HuH-7 (cell line): ENCODE data around the gene NACA.
"Not testable (repeated sequence)": the region's sequence is repeated elsewhere in the genome, so short reads cannot be mapped to it uniquely, and the experiment has no call there.

ENCODE experiments used
- DNase-seq: peaks from one replicate; pipeline ENCODE4 v3.0.0; 2011; ENCODE audit warnings: low spot score

The NACA gene

DNA sequence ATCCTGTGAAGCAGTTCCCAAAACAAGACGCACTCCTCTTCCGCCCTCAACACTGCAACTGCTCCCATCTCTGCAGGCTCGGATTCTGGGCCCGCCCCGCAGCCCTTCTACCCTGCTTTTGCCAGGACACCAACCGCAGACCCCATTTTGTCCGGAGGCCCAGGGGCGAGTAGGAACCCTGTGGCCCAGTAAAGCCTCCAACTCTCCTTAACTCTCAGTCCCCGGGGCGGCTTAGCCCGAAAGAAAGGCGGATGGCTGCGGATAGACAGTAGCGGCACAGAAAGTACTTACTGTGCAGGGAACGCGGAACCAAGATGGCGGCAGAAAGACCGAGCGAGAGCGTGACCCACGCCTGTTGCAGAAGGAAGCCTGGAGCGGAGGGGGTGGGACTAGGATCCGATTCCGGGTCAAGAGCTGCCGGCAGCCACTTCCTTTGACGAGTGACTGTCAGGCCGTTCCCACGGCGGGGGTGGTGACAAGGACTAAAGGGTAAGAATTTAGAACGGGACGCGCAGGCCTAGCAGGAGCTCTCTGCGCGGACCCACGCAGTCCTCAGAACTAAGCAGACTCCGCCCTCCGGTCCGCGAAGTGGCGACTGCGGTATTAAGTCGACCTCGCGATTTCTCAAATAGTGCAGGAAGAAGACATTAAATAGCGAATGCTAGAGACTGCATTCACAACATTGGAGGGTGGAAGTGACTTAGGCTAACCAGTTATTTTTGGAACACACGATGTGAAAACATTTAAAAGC, at the start of gene NACA:
Gene NACA (minus strand): TSS at position 328 of the 751 bp plus-strand sequence. CDS start 778 bp downstream, outside the sequence.
- DNase-seq = peak; percentile 94

DNA sequence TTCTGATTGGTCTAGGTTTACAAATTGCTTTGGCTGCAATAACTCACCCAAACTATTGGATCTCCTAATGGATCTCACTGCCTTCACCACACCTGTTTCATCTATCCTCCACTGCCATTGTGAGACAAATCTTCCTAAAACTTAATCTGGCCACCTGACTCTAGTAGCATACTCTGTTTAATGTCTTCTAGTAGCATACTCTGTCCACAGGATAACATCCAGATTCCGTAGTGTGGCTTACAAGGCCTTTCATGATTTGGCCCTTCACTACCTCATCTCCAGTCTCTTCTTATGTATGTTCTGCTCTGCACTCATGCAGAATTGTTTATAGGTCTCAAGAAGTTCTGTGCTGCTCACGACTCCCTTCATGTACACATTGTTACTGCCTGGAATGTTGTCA, 48.0 kb upstream of the NACA start:
- DNase-seq = no peak

DNA sequence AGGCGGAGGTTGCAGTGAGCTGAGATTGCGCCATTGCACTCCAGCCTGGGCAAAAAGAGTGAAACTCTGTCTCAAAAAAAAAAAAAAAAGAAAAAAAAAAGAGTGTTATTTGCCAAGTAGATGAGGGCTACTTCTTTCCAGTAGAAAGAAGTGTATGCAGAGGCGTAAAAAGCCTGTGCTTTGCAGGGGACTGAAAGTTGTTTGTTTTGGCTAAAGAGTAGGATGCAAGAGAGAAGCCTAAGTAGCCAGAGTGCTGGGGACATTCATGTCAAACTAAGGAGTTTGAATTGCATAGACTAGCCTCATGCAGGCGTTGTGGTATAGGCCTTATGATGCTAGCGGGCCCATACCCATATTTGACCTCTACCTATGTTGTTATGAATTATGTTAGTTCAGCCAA, 47.5 kb upstream of the NACA start:
- no peak for DNase-seq

DNA sequence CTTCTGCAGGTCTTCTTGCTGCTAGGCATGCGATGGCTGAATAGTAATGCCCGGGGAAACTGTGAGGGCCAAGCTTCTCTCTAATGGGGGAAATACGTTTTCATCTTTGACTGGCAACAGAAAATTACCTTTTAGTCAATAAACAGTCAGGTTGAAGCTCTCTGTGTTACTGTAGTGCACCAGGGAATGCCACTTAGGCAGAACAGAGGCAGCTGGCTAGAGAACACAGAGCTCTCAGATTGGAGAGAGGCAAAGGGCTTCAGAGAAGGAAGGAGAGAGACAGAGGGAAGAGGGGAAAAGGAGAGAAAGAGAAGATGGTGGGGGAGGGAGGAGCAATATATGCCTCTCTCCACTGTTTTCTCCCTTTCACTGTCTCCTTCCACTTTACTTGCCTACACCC, 44.8 kb upstream of the NACA start:
- DNase-seq = no peak

DNA sequence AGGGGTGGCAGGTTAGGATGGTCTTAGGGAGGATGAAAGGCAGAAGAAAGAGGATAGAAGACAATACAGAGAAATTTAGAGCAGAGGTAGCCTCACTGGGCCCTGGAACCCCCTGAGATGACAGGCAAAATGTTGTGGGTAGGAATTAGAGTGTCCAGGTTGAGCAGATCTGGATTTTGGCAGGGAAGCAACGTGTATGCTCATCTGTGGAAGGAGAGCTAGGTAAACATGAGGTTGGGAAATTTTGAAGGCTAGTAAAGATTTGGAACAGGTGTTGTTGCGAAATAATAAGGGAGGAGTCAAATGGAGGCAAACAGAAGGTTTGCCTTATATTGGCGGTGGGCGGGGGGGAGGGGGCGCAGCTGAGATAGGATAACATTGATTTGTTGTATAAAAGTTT, 43.3 kb upstream of the NACA start:
- no peak for DNase-seq

DNA sequence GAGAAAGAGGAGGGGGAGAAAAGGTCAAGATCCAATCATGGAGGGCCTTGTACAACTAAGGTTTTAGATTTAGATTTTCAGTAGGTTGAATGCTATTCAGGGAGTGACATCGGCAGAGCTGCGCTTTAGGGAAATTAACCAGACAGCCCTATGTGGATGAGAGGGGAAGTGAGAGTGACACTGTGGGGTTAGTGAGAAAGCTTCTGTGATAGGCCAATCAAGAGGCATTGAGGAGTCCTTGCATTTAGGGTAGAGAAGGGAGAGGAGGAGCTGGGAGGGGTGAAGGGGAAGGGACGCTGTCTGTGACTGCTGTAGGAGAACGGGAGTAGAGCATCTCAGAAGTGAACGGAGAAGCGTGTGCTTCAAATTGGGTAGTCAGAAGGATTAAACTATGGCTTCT, 41.4 kb upstream of the NACA start:
- no peak for DNase-seq

DNA sequence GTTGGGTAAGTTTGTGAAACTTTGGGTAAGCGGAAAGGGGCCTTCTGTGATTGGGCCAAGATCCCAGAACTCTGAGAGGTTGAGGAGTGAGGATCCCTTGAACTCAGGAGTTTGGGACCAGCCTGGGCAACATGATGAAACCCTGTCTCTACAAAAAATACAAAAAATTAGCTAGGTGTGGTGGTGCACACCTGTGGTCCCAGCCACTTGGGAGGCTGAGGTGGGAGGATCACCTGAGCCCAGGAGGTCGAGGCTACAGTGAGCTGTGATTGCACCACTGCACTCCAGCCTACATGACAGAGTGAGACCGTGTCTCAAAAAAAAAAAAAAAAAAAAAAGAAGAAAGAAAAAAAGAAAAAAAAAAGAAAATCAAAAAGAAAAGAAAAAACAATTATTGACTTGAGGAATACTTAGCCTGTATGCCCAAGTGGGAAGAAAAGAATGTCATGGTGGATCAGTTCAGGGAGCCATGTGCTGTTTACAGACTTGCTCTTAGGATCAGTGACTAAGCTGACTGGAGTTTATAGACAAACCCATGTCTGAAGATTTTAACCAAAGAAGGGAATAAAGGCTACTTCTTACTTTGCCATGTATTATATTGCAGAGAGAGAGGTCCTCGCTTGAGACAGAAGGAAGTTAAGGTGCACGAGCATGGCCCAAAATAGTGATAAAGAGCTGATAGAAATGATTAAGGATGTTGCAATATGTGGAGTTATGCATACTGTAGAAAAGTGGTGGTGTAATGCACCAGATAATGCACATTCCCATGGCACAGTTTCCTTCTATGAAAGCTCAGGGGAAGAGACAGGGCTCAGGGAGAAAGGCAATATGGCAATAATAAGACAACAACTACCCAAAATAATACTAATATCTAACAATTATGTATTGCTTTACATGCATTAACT, 38.9 kb upstream of the NACA start:
- DNase-seq = no peak

DNA sequence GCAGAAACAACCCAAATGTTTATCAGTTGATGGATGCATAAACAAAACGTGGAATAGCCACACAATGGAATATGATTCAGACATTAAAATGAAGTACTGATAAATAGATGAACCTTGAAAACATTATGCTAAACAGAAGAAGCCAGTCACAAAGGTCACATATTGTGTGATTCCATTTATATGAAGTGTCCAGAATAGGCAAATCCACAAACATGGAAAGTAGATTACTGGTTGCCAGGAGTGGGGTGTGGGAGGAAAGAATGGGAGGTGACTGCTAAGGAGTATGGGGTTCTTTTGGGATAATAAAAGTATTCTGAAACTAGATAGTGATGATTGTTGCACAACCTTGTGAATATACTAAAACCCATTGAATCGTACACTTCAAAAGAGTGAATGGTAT, 36.7 kb upstream of the NACA start:
- DNase-seq = no peak

DNA sequence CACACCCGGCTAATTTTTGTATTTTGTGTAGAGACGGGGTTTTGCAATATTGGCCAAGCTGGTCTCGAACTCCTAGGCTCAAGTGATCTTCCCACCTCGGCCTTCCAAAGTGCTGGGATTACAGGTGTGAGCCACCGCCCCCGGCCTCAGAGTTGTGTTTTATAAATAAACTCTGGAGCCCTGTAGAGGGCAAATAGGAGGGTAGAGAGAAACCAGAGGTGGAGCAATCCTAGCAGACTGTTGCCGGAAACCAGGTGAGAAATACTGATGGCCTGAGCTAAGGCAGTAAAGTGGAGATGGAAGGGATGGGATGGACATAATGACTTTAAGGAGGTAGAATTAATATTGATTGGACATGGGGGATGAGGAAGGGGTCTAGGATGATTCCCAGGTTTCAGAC, 35.4 kb upstream of the NACA start:
- DNase-seq = no peak

DNA sequence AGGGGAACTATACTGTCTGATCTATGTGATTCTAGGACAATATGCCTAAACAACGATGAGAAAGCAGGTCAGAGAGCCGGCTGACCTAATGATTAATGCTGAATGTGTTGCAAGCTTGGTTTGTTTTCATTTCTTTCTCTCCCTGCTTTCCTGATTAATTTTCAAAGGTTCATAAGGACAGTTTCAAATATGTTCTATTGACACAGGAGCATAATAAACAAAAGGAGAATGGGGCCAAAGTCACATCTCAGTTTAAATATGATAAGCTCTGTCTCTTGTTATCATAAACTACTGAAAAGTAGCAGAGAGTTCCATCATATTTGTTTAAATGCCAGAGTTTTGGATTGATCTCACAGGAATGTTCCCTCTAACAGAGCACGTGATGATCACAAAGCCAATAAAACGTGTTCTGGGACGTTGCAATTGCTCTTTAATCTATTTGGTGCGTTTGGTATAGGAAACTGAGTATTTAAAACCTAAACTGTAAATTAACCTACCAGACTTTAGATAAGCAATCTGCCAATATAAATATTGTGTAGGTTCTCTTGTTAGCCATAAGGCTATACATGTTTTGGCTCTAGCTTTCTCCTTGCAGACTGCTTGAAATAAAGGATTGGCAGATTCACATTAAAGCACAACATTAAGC, 34.3 kb upstream of the NACA start:
- DNase-seq = no peak

DNA sequence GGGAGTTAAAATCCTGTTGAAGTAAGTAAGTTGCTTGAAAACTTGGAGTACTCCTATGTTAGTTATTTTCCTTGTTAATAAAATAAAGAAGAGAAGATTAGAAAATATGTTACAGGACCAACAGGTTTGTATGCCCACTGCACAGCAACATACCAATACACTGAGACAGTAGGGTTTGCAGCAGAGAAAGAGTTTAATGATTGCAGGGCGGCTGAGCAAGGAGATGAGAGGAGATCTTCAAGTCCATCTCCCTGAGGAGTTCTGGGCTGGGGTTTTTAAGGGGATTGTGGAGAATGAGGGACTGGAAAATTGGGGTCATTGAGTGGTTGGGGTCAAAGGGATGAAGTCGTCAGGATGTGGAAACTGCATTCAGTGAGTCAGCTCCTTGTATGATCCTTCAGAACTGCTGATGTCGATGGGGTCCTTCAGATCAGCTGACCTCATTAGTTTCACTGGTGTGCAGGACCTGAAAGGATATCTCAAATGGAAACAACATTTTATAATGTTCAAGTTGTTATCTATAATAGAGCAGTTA, 33.7 kb upstream of the NACA start:
- DNase-seq = no peak

DNA sequence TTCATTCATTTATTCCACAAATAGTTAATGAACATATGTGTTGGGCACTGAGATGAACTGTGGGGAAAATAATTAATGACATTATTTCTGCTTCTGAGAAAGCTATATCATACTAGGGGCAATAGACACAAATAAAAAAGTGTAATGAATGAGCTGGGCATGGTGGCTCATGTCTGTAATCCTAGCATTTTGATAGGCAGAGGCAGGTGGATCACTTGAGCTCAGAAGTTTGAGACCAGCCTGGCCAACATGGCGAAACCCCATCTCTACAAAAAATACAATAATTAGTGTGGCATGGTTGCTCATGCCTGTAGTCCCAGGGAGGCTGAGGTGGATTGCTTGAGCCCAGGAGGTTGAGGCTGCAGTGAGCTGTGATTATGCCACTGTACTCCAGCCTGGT, 32.9 kb upstream of the NACA start:
- DNase-seq = not testable (repeated sequence)

DNA sequence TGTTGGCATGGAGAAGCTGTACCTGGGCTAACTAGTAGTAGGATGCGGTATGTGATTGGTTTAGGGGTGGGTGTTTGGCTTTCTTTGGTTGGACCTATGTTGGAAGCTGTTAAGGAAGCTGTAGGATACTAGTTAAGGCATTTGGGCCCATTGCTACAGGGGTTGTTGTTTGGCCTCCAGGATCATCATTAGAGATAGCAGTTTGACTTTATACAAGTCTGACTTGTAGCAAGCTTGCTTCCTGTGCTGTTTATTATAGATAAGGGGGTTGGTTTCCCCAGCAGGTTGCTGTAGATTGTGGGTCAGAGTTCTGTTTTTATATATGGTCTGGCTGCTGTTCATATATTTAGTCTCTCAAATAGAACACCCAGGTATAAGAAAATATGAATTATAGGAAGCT, 28.5 kb upstream of the NACA start:
- DNase-seq = no peak

DNA sequence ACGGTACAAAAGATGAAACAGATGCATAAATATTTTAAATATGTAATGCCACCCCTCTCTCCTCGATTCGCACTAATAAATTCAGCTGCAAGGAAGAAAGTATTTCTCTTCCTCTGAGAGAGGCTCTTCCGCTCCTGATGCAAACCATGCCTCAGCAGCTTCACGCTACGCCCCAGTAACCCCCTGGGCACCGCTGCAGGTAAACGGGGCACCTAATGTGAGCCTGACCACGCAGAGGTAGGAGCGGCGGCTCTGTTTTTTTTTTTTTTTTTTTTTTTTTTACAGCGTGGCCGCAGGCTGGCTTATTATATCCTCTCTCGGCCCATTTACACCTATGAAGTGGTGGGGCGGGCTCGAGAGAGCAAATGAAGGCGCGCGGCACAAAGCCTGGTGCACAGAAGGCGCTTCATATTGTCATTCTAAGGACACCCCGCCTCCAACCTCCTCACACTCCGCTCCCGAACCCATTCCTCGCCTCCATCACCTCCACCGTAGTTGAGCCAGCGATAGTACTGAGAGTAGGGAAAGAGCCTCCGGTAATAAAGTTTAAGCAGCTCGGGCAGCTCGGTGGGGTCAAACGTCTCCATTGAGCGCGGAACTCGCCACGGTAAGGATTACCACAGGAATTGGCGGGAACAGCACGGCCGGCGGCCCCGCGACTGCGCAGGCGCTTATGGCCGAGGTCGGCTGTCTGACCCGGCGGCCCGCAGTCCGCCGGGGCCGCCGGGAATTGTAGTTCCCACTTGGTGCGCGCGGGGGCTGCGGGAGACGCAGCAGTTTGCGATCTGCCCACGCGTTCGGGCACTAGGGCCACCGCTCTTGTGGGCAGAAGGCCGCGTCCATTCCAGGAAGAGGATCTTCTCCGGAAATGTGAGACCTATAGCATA, 26.9 kb upstream of the NACA start, which contains the start of gene PRIM1:
Gene PRIM1 (minus strand): TSS at position 612 of the 887 bp plus-strand sequence. CDS start 25 bp downstream, at position 587.
- DNase-seq = peak; percentile 88

DNA sequence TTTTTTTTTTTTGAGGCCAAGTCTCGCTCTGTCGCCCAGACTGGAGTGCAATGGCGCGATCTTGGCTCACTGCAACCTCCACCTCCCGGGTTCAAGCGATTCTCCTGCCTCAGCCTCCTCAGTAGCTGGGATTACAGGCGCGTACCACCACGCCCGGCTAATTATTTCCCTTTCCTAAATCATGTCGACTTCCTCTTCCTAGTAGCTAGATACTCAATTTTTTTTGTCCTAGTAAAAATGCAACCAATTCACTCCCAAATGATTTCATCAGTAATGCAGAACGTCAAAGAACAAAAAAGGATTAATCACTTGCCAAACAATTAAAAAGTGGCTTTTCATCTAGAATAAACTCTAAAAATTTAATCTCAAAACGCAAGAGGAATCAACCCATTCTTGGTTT, 25.5 kb upstream of the NACA start:
- DNase-seq = not testable (repeated sequence)

DNA sequence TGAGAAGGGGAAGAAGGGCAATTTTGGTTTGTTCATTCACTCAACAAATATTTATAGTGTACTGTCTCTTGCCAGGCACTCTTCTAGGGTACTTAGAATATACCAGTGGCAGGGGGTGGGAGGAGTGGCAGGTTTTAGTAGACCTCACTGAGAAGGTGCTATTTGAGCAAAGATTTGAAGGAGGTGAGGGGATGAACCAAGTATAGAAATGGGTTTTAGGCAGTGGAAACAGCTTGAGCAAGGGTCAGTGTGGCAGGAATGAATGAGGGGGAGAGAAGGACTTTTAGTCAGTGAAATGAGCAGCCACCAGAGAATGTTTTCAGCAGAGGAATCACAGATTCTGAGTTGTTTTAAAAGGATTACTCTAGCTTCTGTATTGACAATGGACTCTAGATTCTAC, 24.8 kb upstream of the NACA start:
- DNase-seq = no peak

DNA sequence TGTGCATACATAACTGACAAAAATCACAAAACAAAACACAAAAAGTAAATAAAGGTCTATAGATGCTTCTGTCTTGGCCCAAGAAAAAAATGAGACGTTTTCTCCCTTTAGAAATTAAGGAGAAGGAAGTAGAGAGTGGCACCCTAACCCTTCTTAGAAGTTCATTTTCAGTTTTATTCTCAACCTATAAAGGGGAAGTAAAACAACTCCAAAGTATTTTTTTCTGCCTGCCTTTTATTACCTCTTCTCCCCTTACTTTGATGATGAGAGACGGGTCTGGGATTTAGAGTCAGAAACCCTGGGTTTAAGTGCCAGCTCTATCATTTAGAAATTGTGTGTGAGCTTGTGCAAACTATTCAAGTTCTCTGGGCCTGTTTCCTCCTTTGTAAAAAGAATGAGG, 24.3 kb upstream of the NACA start:
- no peak for DNase-seq

DNA sequence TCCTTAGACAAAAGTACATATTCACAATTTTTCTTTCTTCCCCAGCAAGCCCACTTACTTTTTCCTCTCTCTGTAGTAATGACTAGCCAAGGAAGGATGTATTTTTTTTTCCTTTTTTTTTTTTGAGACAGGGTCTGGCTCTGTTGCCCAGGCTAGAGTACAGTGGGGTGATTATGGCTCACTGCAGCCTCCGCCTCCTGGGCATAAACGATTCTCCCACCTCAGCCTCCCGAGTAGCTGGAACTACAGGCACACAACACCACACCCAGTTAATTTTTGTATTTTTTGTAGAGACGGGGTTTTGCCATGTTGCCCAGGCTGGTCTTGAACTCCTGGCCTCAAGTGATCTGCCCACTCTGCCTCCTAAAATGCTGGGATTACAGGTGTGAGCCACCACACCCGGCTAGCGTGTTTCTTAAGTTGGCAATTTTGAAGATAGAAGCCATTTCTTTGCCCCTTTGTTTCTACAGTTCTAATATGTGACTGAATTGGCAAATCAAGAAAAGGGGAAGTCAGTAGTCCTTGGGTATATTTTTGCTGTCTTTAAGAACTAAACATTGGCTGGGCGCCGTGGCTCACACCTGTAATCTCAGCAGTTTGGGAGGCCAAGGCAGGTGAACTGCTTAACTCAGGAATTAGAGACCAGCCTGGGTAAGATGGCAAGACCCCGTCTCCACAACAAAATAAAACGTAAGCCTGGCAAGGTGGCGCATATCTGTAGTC, 3.2 kb upstream of the NACA start:
- no peak for DNase-seq

DNA sequence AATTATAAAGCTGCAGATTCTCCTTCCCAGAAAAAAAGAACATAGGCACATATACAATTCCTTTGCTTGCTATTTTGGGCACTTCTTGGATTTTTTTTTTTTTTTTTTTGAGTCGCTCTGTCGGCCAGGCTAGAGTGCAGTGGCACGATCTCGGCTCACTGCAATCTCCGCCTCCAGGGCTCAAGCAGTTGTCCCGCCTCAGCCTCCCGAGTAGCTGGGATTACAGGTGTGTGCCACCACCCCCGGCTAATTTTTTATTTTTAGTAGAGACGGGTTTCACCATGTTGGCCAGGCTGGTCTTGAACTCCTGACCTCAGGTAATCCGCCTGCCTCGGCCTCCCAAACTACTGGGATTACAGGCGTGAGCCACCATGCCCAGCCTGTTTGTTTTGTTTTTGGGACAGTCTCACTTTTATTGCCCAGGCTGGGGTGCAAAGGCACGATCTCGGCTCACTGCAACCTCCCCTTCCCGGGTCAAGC, 1.1 kb upstream of the NACA start:
- not testable (repeated sequence) for DNase-seq

DNA sequence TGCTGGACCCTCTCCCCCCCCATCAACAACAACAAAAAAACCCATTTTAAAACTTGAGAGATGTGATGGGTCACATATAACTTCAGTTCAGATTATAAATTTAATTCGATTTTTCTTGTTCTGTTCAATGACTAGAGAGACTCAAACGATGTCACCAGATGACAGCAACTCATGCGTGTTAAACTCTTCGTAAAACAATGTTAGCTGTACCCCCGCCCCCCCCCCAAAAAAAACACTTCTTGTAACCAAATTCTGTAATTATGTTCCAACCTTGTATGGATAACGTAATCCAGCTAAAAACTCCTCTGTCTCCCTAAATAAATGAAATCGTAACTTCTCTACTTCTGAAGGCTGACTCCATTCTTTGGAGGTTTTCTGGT, 614 bp upstream of the NACA start:
- DNase-seq = no peak

DNA sequence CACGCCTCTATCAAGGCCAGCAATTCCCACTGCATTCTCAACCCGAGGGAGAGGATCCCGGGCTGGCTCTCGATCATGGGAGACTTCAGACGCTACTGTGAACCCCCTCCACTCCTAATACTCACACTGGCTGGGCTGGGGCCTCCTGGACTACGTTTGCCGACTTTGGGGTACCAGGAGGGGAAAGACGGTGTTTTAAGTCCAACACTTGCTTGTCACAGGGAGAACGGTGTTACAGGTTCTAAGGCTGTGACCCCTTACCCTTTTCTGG, 463 bp downstream of the NACA start:
- no peak for DNase-seq
